Measurements from ENCODE around the gene CASP2. TPM values are rescaled to one million over a fixed set of nuclear protein-coding genes. Genes with fewer than 3 reads are reported as not detected.

CASP2 gene
- total and polyA plus RNA-seq, 11 donors: 5.4 to 18.3 (median 11.8) TPM

GRCh38 chr7:143242306-143242705 is 45.8 kb upstream of the CASP2 start:
- H3K27ac ChIP-seq: no peak overlapping the region
- intact Hi-C loops (cut with DNase I): loop anchor here in 5 of 10 donors (2.0 to 10.0 kb wide), 7 partner anchors 62 to 272 kb away; no protein-coding TSS in a partner anchor
- no peaks in the 10 kb centered on the region for H3K36me3 ChIP-seq
- ATAC-seq (no peak), DNase-seq (no peak)
- WGBS, 4 donors: 86 to 88% (median 87%) methylated on average over 11 of the region's 11 CpGs
- H3K27me3 ChIP-seq: no peaks in the 10 kb centered on the region
- no peak for TF ChIP-seq POLR2A (IDR thresholded peaks at IDR 0.05)
- TF ChIP-seq CTCF (IDR thresholded peaks at IDR 0.05): no peak
- peaks cover 0 to 44% (median 3%) of the 10 kb centered on the region in 12 donors for H3K4me1 ChIP-seq
- H3K9me3 ChIP-seq: peaks cover 0 to 3% (median 0%) of the 10 kb centered on the region in 12 donors
- no peak overlapping the region for H3K4me3 ChIP-seq

DNA sequence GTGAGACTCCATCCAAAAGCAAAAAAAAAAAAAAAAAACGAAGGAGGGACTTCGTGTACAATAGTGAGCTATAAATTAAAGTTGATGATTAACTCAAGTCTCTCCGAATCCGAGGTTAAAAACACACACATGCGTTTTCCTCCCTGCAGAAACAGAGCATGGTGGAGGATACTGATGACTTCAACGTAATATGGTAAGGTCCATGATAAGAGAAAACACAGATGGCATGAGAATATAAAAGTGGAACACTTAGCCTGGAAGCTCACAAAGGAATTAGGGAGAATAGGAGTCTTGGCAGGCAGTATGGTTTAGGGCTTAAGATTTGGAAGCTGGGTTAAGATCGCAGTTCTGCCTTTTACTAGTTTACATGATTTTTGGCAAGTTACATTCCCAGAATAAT is 45.0 kb upstream of the CASP2 start:
- intact Hi-C loops (cut with DNase I): loop anchor here in 5 of 10 donors (2.0 to 10.0 kb wide), 7 partner anchors 62 to 272 kb away; no protein-coding TSS in a partner anchor
- Histone ChIP-seq H3K4me3 (no peak overlapping the region), H3K4me1 (peaks cover 0 to 41% (median 3%) of the 10 kb centered on the region in 12 donors), H3K9me3 (no peaks in the 10 kb centered on the region), H3K27ac (no peak overlapping the region), H3K27me3 (no peaks in the 10 kb centered on the region), H3K36me3 (no peaks in the 10 kb centered on the region)
- TF ChIP-seq CTCF (IDR thresholded peaks at IDR 0.05) (no peak), POLR2A (IDR thresholded peaks at IDR 0.05) (no peak)
- DNase-seq (no peak), ATAC-seq (no peak)
- WGBS, 4 donors: 74 to 85% (median 79%) methylated on average over 7 of the region's 7 CpGs

- Histone ChIP-seq H3K27ac (no peak overlapping the region), H3K4me3 (no peak overlapping the region), H3K4me1 (peaks cover 0 to 41% (median 3%) of the 10 kb centered on the region in 12 donors), H3K27me3 (no peaks in the 10 kb centered on the region), H3K9me3 (no peaks in the 10 kb centered on the region), H3K36me3 (no peaks in the 10 kb centered on the region)
- DNase-seq: no peak
- intact Hi-C loops (cut with DNase I): loop anchor here in 5 of 10 donors (2.0 to 10.0 kb wide), 7 partner anchors 61 to 271 kb away; no protein-coding TSS in a partner anchor
- ATAC-seq: no peak
- no peak for TF ChIP-seq CTCF (IDR thresholded peaks at IDR 0.05)
- TF ChIP-seq POLR2A (IDR thresholded peaks at IDR 0.05): no peak
- WGBS, 4 donors: 61 to 80% (median 68%) methylated on average over 3 of the region's 3 CpGs
Measured at GRCh38 chr7:143243614-143244013, 44.5 kb upstream of the CASP2 start.

DNA sequence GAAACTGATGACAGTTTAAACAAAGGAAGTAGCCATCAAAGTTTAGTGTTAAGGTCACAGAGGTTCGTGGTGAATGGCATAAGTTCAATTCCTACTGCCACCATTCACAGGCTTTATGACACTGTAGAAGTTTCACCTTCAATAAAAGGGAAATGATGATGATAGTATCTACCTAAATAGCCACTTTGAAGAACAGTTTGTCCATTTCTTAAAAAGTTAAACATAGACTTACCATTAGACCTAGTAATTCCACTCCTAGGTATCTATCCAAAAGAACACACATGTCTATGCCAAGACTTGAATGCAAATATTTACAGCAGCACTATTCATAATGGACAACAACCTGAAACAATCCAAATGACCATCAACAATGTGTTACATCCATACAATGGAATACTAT is 43.8 kb upstream of the CASP2 start:
- Histone ChIP-seq H3K27ac (no peak overlapping the region), H3K4me3 (no peak overlapping the region), H3K9me3 (peaks cover 0 to 3% (median 0%) of the 10 kb centered on the region in 12 donors), H3K4me1 (peaks cover 0 to 36% (median 3%) of the 10 kb centered on the region in 12 donors), H3K36me3 (no peaks in the 10 kb centered on the region), H3K27me3 (no peaks in the 10 kb centered on the region)
- DNase-seq (no peak), ATAC-seq (no peak)
- WGBS, 4 donors: 63 to 71% (median 67%) methylated on average over 1 of the region's 1 CpG
- TF ChIP-seq POLR2A (IDR thresholded peaks at IDR 0.05): no peak
- TF ChIP-seq CTCF (IDR thresholded peaks at IDR 0.05): no peak
- intact Hi-C loops (cut with DNase I): loop anchor here in 5 of 10 donors (5.0 to 10.0 kb wide), 6 partner anchors 63 to 270 kb away; no protein-coding TSS in a partner anchor

All from heart left ventricle (tissue), 16 donors.